ENCODE data around the gene PFDN6. TPM values are rescaled to one million over a fixed set of nuclear protein-coding genes. Genes with fewer than 3 reads are reported as not detected.

Gene PFDN6
- total and polyA plus RNA-seq, 10 of the 15 experiments (the other 5 are each of a cell fraction or from before 2014, with no cell fraction given): 3.1 to 168 (median 82.6) TPM

DNA sequence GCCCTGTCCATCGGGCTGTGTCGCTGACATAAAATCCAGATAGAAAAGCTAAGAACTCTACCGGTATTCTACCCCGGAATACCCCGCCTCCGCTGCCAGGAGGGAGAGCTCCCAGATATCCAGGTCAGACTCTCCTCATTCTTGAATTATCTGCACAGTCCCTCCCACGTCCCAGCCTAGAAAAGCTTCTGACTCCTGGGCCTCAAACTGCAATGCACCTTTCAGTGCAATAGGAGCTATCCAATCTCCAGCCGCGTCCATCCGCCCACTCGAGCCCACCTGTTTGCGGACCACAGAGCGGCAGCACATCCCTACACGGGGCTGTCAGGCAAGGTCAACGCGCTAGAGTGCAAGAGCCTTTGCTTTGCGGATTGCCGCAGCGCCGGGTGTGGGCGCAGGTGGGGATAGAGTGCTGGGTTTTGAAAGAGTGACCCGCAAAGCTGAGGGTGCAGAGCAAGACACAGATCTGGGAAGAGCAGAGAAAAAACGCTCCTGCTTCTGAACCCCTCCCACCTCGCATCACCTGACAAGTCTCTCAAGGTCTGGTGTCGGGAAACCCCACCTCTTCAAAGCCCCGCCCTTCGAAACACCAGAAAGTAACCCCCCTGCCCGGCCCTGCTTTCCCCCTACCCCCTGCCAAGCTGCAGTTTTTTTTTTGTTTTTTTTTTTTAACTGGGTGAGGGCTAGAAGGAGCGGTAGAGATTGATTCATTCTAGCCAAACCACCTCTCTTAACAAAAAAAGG, 23.1 kb downstream of the PFDN6 start (continued):
- TF ChIP-seq, protein P1, sequence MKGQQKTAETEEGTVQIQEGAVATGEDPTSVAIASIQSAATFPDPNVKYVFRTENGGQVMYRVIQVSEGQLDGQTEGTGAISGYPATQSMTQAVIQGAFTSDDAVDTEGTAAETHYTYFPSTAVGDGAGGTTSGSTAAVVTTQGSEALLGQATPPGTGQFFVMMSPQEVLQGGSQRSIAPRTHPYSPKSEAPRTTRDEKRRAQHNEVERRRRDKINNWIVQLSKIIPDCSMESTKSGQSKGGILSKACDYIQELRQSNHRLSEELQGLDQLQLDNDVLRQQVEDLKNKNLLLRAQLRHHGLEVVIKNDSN (IDR thresholded peaks at IDR 0.05; ENCODE audit: borderline replicate concordance, extremely low read length, insufficient read depth, low read depth, low read length): peak; percentile 32
- TF ChIP-seq RUNX3 (IDR thresholded peaks at IDR 0.05; ENCODE audit: low read length) (peak; percentile 31; the same call in 1 of the 2 replicates), TARDBP (IDR thresholded peaks at IDR 0.05; ENCODE audit: borderline replicate concordance) (no peak), CHD1 (IDR thresholded peaks at IDR 0.05; ENCODE audit: low read depth, low read length) (no peak), ZNF24 (IDR thresholded peaks at IDR 0.05) (no peak), CREM (IDR thresholded peaks at IDR 0.05; ENCODE audit: low read depth) (0 out of 2 replicates have a peak, but pooled peaks have one; percentile 16), ZNF384 (IDR thresholded peaks at IDR 0.05; ENCODE audit: borderline replicate concordance, low read depth, low read length) (peak; percentile 82)
- TF ChIP-seq, protein P2, sequence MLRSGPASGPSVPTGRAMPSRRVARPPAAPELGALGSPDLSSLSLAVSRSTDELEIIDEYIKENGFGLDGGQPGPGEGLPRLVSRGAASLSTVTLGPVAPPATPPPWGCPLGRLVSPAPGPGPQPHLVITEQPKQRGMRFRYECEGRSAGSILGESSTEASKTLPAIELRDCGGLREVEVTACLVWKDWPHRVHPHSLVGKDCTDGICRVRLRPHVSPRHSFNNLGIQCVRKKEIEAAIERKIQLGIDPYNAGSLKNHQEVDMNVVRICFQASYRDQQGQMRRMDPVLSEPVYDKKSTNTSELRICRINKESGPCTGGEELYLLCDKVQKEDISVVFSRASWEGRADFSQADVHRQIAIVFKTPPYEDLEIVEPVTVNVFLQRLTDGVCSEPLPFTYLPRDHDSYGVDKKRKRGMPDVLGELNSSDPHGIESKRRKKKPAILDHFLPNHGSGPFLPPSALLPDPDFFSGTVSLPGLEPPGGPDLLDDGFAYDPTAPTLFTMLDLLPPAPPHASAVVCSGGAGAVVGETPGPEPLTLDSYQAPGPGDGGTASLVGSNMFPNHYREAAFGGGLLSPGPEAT (IDR thresholded peaks at IDR 0.05; ENCODE audit: low read depth): peak; percentile 33; the same call in 1 of the 2 replicates
- TF ChIP-seq, protein P3, sequence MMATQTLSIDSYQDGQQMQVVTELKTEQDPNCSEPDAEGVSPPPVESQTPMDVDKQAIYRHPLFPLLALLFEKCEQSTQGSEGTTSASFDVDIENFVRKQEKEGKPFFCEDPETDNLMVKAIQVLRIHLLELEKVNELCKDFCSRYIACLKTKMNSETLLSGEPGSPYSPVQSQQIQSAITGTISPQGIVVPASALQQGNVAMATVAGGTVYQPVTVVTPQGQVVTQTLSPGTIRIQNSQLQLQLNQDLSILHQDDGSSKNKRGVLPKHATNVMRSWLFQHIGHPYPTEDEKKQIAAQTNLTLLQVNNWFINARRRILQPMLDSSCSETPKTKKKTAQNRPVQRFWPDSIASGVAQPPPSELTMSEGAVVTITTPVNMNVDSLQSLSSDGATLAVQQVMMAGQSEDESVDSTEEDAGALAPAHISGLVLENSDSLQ (IDR thresholded peaks at IDR 0.05): peak; percentile 78
- TF ChIP-seq, protein P4, sequence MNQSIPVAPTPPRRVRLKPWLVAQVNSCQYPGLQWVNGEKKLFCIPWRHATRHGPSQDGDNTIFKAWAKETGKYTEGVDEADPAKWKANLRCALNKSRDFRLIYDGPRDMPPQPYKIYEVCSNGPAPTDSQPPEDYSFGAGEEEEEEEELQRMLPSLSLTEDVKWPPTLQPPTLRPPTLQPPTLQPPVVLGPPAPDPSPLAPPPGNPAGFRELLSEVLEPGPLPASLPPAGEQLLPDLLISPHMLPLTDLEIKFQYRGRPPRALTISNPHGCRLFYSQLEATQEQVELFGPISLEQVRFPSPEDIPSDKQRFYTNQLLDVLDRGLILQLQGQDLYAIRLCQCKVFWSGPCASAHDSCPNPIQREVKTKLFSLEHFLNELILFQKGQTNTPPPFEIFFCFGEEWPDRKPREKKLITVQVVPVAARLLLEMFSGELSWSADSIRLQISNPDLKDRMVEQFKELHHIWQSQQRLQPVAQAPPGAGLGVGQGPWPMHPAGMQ (IDR thresholded peaks at IDR 0.05; ENCODE audit: borderline replicate concordance): no peak
